ENCODE results near the gene THSD1.

Gene THSD1

GRCh38 chr13:52395704-52396103, 10.3 kb downstream of the THSD1 start:
- Histone ChIP-seq H3K27ac (ENCODE audit: extremely low read depth, low read depth, low read length) (no peak overlapping the region), H3K36me3 (ENCODE audit: control insufficient read depth in 2 of 2, insufficient read depth in 1 of 2, low read length in 2 of 2) (no peaks in the 10 kb centered on the region), H3K9me3 (ENCODE audit: control insufficient read depth, insufficient read depth, low read depth, low read length) (no peaks in the 10 kb centered on the region), H3K4me1 (ENCODE audit: control insufficient read depth, insufficient read depth, low read length) (no peaks in the 10 kb centered on the region), H3K4me3 (ENCODE audit: low read depth, low read length) (no peak overlapping the region)
- POLR2A ChIA-PET, result no interaction called here
- CTCF ChIA-PET, result no interaction called here
- TF ChIP-seq EGR2 (tag by site-specific recombination; IDR thresholded peaks at IDR 0.05; ENCODE audit: low read depth) (peak; percentile 44; the same call in 1 of the 2 replicates), ZFHX2 (tag by site-specific recombination; conservative IDR thresholded peaks at IDR 0.05) (peak; percentile 49), ZNF747 (tag by site-specific recombination; IDR thresholded peaks at IDR 0.05) (no peak)

GRCh38 chr13:52394586-52394985, 11.4 kb downstream of the THSD1 start:
- H3K27ac ChIP-seq (ENCODE audit: extremely low read depth, low read depth, low read length), result no peak overlapping the region
- no peaks in the 10 kb centered on the region for H3K4me1 ChIP-seq (ENCODE audit: control insufficient read depth, insufficient read depth, low read length)
- H3K36me3 ChIP-seq (ENCODE audit: control insufficient read depth in 2 of 2, insufficient read depth in 1 of 2, low read length in 2 of 2), result no peaks in the 10 kb centered on the region
- no peak overlapping the region for H3K4me3 ChIP-seq (ENCODE audit: low read depth, low read length)
- TF ChIP-seq HOXA7 (CRISPR knock-in tag; IDR thresholded peaks at IDR 0.05; ENCODE audit: borderline replicate concordance) (no peak), ZNF292 (tag by site-specific recombination; IDR thresholded peaks at IDR 0.05; ENCODE audit: borderline replicate concordance, low read depth) (no peak), ZNF426 (tag by site-specific recombination; IDR thresholded peaks at IDR 0.05) (no peak), ZNF791 (tag by site-specific recombination; IDR thresholded peaks at IDR 0.05) (no peak), ZFP37 (tag by site-specific recombination; IDR thresholded peaks at IDR 0.05) (no peak), ZNF324 (tag by site-specific recombination; IDR thresholded peaks at IDR 0.05) (no peak), ZNF2 (tag by site-specific recombination; IDR thresholded peaks at IDR 0.05) (no peak), TRIM28 (IDR thresholded peaks at IDR 0.05; ENCODE audit: borderline replicate concordance, low read length) (no peak), ZNF660 (tag by site-specific recombination; IDR thresholded peaks at IDR 0.05) (no peak), ZFP41 (tag by site-specific recombination; IDR thresholded peaks at IDR 0.05; ENCODE audit: borderline replicate concordance) (no peak), ZNF514 (tag by site-specific recombination; IDR thresholded peaks at IDR 0.05) (no peak), MYNN (tag by site-specific recombination; IDR thresholded peaks at IDR 0.05; ENCODE audit: borderline replicate concordance) (no peak), PRDM4 (tag by site-specific recombination; IDR thresholded peaks at IDR 0.05) (no peak), ZNF112 (tag by site-specific recombination; IDR thresholded peaks at IDR 0.05) (no peak), ZNF146 (tag by site-specific recombination; IDR thresholded peaks at IDR 0.05) (no peak), TSHZ1 (tag by site-specific recombination; IDR thresholded peaks at IDR 0.05; ENCODE audit: borderline replicate concordance) (no peak)
- TF ChIP-seq, protein P1, sequence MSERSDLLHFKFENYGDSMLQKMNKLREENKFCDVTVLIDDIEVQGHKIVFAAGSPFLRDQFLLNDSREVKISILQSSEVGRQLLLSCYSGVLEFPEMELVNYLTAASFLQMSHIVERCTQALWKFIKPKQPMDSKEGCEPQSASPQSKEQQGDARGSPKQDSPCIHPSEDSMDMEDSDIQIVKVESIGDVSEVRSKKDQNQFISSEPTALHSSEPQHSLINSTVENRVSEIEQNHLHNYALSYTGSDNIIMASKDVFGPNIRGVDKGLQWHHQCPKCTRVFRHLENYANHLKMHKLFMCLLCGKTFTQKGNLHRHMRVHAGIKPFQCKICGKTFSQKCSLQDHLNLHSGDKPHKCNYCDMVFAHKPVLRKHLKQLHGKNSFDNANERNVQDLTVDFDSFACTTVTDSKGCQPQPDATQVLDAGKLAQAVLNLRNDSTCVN (tag by site-specific recombination; optimal IDR thresholded peaks at IDR 0.05), result no peak
- H3K9me3 ChIP-seq (ENCODE audit: control insufficient read depth, insufficient read depth, low read depth, low read length), result no peaks in the 10 kb centered on the region
- ChIA-PET POLR2A (no interaction called here), CTCF (no interaction called here)

Measured in HEK293 (cell line).